GM12878 (cell line): ENCODE results near the gene MAN2C1.

ENCODE experiments used
- CHD2 ChIP-seq: IDR thresholded peaks from 2 replicates; pipeline ENCODE4 v1.6.1; 2011; ENCODE audit warnings: low read depth, low read length, improper control_type of control experiment, borderline replicate concordance
- GABPA ChIP-seq: IDR thresholded peaks from 2 replicates; pipeline ENCODE4 v1.6.1; 2014; ENCODE audit warnings: antibody characterized with exemption, low read depth, mild to moderate bottlenecking, inconsistent platforms
- IRF4 ChIP-seq: IDR thresholded peaks from 2 replicates; pipeline ENCODE4 v1.6.1; 2011; ENCODE audit warnings: low read depth, low read length
- NBN ChIP-seq: fragments of 450-650 bp; IDR thresholded peaks from 2 replicates; pipeline ENCODE4 v1.6.1; 2016
- POLR2A ChIP-seq: IDR thresholded peaks from 2 replicates; pipeline ENCODE4 v1.6.1; 2011; ENCODE audit warnings: low read depth, mild to moderate bottlenecking, low read length
- RAD21 ChIP-seq: IDR thresholded peaks from 2 replicates; pipeline ENCODE4 v1.6.1; 2011; ENCODE audit warnings: mild to moderate bottlenecking, low read depth, low read length, moderate library complexity; ENCODE audit not compliant: insufficient read depth
- RCOR1 ChIP-seq: conservative IDR thresholded peaks from 2 replicates; pipeline ENCODE4 v1.6.1; 2012; ENCODE audit warnings: low read depth, low read length, improper control_type of control experiment
- TAF1 ChIP-seq: IDR thresholded peaks from 2 replicates; pipeline ENCODE4 v1.6.1; 2011; ENCODE audit warnings: mild to moderate bottlenecking, low read depth, low read length, borderline replicate concordance
- TF ChIP-seq, protein P1 (sequence below): IDR thresholded peaks from 2 replicates; pipeline ENCODE4 v1.6.1; 2012; ENCODE audit warnings: low read depth, low read length, improper control_type of control experiment
- TF ChIP-seq, protein P2 (sequence below): fragments of 450-650 bp; IDR thresholded peaks from 2 replicates; pipeline ENCODE4 v1.6.1; 2017; ENCODE audit warnings: borderline replicate concordance
- TF ChIP-seq, protein P3 (sequence below): fragments of 450-650 bp; IDR thresholded peaks from 2 replicates; pipeline ENCODE4 v1.6.1; 2017; ENCODE audit warnings: mild to moderate bottlenecking
- TF ChIP-seq, protein P4 (sequence below): IDR thresholded peaks from 2 replicates; pipeline ENCODE4 v1.6.1; 2011; ENCODE audit warnings: borderline replicate concordance, low read depth, mild to moderate bottlenecking, moderate library complexity, mixed read lengths, low read length; ENCODE audit not compliant: insufficient read depth; ENCODE audit errors: extremely low read length
- TF ChIP-seq, protein P5 (sequence below), 3 experiments: IDR thresholded peaks in 2 of 3; conservative IDR thresholded peaks in 1 of 3; 2 replicates each; pipeline ENCODE4 v1.5.1; 2011; ENCODE audit warnings: low read depth in 3 of 3, low read length in 3 of 3, mild to moderate bottlenecking in 3 of 3, control low read depth in 2 of 3, moderate library complexity in 2 of 3, inconsistent platforms in 1 of 3, mixed read lengths in 1 of 3; ENCODE audit not compliant: control insufficient read depth in 2 of 3, insufficient read depth in 1 of 3; ENCODE audit errors: extremely low read depth in 1 of 3

DNA sequence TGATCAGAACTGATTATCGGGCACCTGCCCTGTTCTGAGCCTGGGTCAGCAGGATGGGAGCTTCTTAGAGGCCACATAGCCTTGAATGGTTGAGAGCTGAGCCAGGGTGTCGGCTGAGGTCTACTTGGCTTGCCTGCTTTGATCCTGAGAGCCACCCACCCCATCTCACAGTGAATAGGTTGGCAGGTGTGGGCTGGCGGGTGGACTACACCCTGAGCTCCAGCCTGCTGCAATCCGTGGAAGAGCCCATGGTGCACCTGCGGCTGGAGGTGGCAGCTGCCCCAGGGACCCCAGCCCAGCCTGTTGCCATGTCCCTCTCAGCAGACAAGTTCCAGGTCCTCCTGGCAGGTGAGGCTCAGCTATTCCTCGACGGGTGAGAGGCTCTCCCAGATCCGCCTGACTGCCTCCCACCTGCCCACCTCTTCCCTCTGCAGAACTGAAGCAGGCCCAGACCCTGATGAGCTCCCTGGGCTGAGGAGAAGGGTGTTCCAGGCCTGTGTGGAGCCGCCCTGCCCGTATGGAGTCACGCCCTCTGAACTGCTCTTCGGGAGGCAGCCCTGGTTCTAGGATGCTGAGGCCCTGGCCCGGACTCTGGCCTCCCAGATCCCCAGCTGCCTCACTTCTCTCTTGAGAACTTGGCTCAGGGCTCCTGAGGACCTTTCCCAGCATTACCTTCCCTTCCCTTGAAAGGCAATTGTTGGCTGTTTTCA is 28.7 kb downstream of the MAN2C1 start:
- TF ChIP-seq TAF1 (no peak), RCOR1 (no peak), RAD21 (no peak), GABPA (no peak), NBN (no peak), POLR2A (no peak), IRF4 (no peak), CHD2 (no peak)
- TF ChIP-seq, protein P1, sequence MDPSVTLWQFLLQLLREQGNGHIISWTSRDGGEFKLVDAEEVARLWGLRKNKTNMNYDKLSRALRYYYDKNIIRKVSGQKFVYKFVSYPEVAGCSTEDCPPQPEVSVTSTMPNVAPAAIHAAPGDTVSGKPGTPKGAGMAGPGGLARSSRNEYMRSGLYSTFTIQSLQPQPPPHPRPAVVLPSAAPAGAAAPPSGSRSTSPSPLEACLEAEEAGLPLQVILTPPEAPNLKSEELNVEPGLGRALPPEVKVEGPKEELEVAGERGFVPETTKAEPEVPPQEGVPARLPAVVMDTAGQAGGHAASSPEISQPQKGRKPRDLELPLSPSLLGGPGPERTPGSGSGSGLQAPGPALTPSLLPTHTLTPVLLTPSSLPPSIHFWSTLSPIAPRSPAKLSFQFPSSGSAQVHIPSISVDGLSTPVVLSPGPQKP: no peak
- TF ChIP-seq, protein P2, sequence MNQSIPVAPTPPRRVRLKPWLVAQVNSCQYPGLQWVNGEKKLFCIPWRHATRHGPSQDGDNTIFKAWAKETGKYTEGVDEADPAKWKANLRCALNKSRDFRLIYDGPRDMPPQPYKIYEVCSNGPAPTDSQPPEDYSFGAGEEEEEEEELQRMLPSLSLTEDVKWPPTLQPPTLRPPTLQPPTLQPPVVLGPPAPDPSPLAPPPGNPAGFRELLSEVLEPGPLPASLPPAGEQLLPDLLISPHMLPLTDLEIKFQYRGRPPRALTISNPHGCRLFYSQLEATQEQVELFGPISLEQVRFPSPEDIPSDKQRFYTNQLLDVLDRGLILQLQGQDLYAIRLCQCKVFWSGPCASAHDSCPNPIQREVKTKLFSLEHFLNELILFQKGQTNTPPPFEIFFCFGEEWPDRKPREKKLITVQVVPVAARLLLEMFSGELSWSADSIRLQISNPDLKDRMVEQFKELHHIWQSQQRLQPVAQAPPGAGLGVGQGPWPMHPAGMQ: no peak
- TF ChIP-seq, protein P3, sequence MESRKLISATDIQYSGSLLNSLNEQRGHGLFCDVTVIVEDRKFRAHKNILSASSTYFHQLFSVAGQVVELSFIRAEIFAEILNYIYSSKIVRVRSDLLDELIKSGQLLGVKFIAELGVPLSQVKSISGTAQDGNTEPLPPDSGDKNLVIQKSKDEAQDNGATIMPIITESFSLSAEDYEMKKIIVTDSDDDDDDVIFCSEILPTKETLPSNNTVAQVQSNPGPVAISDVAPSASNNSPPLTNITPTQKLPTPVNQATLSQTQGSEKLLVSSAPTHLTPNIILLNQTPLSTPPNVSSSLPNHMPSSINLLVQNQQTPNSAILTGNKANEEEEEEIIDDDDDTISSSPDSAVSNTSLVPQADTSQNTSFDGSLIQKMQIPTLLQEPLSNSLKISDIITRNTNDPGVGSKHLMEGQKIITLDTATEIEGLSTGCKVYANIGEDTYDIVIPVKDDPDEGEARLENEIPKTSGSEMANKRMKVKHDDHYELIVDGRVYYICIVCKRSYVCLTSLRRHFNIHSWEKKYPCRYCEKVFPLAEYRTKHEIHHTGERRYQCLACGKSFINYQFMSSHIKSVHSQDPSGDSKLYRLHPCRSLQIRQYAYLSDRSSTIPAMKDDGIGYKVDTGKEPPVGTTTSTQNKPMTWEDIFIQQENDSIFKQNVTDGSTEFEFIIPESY: no peak
- TF ChIP-seq, protein P4, sequence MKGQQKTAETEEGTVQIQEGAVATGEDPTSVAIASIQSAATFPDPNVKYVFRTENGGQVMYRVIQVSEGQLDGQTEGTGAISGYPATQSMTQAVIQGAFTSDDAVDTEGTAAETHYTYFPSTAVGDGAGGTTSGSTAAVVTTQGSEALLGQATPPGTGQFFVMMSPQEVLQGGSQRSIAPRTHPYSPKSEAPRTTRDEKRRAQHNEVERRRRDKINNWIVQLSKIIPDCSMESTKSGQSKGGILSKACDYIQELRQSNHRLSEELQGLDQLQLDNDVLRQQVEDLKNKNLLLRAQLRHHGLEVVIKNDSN: no peak
- TF ChIP-seq, protein P5, sequence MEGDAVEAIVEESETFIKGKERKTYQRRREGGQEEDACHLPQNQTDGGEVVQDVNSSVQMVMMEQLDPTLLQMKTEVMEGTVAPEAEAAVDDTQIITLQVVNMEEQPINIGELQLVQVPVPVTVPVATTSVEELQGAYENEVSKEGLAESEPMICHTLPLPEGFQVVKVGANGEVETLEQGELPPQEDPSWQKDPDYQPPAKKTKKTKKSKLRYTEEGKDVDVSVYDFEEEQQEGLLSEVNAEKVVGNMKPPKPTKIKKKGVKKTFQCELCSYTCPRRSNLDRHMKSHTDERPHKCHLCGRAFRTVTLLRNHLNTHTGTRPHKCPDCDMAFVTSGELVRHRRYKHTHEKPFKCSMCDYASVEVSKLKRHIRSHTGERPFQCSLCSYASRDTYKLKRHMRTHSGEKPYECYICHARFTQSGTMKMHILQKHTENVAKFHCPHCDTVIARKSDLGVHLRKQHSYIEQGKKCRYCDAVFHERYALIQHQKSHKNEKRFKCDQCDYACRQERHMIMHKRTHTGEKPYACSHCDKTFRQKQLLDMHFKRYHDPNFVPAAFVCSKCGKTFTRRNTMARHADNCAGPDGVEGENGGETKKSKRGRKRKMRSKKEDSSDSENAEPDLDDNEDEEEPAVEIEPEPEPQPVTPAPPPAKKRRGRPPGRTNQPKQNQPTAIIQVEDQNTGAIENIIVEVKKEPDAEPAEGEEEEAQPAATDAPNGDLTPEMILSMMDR (IDR thresholded peaks at IDR 0.05 in 2 of 3, conservative IDR thresholded peaks at IDR 0.05 in 1 of 3; ENCODE audit: control insufficient read depth in 2 of 3, extremely low read depth in 1 of 3, insufficient read depth in 1 of 3, low read depth in 3 of 3, low read length in 3 of 3): no peak
